Cardiac fibroblast (primary cell): ENCODE measurements around the gene EEPD1.

Experiments used
- DNase-seq, 2 donors: peaks; one replicate each; pipeline versions ENCODE4 v3.0.0 to v3.0.0-alpha.2; 2010; ENCODE audit warnings: low read depth in 2 of 2
- H3K4me3 ChIP-seq, 2 donors: replicated peaks in 1 of 2; 1 replicate in 1 of 2; 2 replicates in 1 of 2; pipeline ENCODE4 v1.5.1; 2011; ENCODE audit warnings: low read depth in 2 of 2, low read length in 2 of 2, mild to moderate bottlenecking in 2 of 2, moderate library complexity in 1 of 2
- CTCF ChIP-seq: IDR thresholded peaks from one replicate; pipeline ENCODE4 v1.5.1; 2011; ENCODE audit warnings: low read depth, mild to moderate bottlenecking, low read length, inconsistent platforms

Gene EEPD1

GRCh38 chr7:36191292-36191920 lies 38.4 kb downstream of the EEPD1 start:
- DNase-seq = no peak
- H3K4me3 ChIP-seq = no peak overlapping the region
- no peak for TF ChIP-seq CTCF

- DNase-seq = peak; percentile 24 to 34
- H3K4me3 ChIP-seq = no peak overlapping the region
- no peak for TF ChIP-seq CTCF
These were observed 39.2 kb downstream of the EEPD1 start for GRCh38 chr7:36192053-36192824.

GRCh38 chr7:36192877-36193276 lies 39.8 kb downstream of the EEPD1 start:
- DNase-seq = no peak
- TF ChIP-seq CTCF = no peak
- no peak overlapping the region for H3K4me3 ChIP-seq

GRCh38 chr7:36198854-36199266 lies 45.8 kb downstream of the EEPD1 start:
- no peak for DNase-seq
- TF ChIP-seq CTCF = no peak
- no peak overlapping the region for H3K4me3 ChIP-seq

- TF ChIP-seq CTCF = no peak
- no peak for DNase-seq
- H3K4me3 ChIP-seq = no peak overlapping the region
These were observed 46.3 kb downstream of the EEPD1 start for GRCh38 chr7:36199329-36199728.

GRCh38 chr7:36201122-36201723 lies 48.2 kb downstream of the EEPD1 start:
- TF ChIP-seq CTCF = no peak
- no peak for DNase-seq
- H3K4me3 ChIP-seq = no peak overlapping the region
